GM13976 (cell line): Measurements from ENCODE around the gene HLA-C.
"Not testable (repeated sequence)": the region's sequence is repeated elsewhere in the genome, so short reads cannot be mapped to it uniquely, and the experiment has no call there.

Experiments
- DNase-seq: peaks from one replicate; pipeline ENCODE4 v3.0.0; 2012; ENCODE audit warnings: low spot score
- in situ Hi-C: fragments of 300-500 bp; cut with MboI; formaldehyde crosslinking; loops from one replicate; pipeline ENCODE4 v1.12.0; 2022; ENCODE audit warnings: low sequenced_read_pairs, mixed read lengths, inconsistent platforms; ENCODE audit not compliant: unreplicated experiment
- TF ChIP-seq, protein P1 (sequence below): IDR thresholded peaks from 2 replicates; pipeline ENCODE4 v1.5.1; 2012; ENCODE audit warnings: borderline replicate concordance, mild to moderate bottlenecking; ENCODE audit not compliant: insufficient read depth; ENCODE audit errors: extremely low read depth, missing control alignments, control extremely low read depth

The HLA-C gene

DNA sequence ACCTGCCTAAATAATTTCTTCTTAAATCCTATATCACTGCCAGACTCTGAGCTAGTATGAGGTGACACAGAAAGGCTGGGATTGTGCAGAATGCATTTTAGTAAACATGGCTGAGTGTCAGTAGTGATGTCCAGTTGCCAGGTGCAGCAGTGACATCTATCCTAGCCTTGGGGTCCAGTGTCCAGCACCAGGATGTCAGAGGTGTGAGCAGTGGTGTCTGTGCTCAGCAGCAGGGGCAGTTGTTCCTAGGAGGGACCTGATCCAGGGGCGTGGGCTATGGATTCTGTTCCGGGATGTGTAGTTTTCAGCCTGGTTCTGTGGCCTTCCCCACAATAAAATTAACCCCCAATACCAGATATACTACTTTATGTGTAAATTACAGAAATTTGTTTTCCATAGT is 6.0 kb downstream of the HLA-C start:
- TF ChIP-seq, protein P1, sequence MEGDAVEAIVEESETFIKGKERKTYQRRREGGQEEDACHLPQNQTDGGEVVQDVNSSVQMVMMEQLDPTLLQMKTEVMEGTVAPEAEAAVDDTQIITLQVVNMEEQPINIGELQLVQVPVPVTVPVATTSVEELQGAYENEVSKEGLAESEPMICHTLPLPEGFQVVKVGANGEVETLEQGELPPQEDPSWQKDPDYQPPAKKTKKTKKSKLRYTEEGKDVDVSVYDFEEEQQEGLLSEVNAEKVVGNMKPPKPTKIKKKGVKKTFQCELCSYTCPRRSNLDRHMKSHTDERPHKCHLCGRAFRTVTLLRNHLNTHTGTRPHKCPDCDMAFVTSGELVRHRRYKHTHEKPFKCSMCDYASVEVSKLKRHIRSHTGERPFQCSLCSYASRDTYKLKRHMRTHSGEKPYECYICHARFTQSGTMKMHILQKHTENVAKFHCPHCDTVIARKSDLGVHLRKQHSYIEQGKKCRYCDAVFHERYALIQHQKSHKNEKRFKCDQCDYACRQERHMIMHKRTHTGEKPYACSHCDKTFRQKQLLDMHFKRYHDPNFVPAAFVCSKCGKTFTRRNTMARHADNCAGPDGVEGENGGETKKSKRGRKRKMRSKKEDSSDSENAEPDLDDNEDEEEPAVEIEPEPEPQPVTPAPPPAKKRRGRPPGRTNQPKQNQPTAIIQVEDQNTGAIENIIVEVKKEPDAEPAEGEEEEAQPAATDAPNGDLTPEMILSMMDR, result no peak
- no peak for DNase-seq
- in situ Hi-C loops, result loop anchor here (5.0 kb wide), 1 partner anchor 86 kb away; no protein-coding TSS in a partner anchor

DNA sequence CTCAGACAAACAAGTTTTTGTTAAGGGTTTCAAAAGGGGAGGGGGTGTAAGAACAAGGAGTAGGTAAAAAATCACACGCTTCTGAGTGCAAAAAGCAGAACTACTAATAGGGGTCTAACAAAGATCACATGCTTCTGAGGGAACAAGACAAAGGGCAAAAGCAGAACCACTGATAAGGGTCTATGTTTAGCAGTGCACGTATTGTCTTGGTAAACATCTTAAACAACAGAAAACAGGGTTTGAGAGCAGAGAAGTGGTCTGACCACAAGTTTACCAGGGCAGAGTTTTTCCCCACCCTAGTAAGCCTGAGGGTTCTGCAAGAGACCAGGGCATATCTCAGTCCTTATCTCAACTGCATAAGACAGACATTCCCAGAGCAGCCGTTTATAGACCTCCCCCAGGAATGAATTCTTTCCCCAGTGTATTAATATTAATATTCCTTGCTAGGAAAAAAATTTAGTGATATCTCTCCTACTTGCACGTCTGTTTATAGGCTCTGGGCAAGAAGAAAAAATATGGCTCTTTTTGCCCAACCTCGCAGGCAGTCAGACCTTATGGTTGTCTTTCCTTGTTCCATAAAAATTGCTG is 8.5 kb downstream of the HLA-C start:
- DNase-seq, in situ Hi-C loops: not testable (repeated sequence)

DNA sequence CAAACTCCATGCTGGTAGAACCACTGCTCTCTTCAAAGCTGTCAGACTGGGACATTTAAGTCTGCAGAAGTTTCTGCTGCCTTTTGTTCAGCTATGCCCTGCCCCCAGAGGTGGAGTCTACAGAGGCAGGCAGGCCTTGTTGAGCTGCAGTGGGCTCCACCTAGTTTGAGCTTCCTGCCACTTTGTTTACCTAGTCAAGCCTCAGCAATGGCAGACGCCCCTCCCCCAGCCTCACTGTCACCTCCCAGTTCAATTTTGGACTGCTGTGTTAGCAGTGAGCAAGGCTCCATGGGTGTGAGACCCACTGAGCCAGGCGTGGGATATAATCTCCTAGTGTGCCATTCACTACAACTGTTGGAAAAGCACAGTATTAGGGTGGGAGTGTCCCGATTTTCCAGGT is 11.9 kb downstream of the HLA-C start:
- in situ Hi-C loops, DNase-seq: not testable (repeated sequence)

DNA sequence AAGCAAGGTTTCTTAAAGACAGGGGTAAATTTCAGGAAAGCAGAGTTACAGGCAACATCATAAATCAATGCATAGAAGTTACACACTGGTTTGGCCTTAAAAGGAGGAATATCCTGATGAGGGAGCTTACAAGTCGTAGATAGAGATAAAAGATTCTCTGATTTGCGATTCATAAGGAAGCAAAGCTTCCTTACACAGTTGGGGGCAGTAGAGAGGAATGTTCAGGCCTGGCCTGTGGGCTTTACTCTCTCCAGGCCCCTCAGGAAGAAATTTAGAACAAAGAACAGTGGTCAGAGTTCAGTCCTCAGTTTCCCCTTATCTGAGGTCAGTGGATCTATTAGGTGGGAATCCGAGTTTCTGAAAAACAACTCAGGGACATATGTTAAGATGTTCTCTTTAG is 19.3 kb downstream of the HLA-C start:
- in situ Hi-C loops, result no loop called here
- no peak for DNase-seq
- TF ChIP-seq, protein P1, result no peak

DNA sequence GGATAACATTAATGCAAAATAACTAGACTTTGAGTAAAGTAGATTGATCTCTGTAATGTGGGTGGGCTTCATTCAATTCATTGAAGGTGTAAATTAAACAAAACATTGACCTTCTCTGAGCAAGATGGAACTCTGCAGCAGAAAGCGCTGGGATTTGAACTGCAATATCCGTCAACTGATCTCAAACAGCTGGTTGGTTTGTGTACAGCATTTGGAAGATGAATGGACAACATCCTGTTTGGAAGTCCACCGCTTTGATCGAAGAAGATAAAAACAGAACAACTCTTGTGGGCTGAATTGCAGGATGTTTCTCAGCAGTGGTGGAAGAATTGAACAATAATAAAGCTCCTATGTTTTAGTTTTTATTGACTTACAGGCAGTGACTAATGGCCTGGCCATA is 20.6 kb downstream of the HLA-C start:
- DNase-seq, result no peak
- TF ChIP-seq, protein P1, result no peak
- in situ Hi-C loops, result no loop called here

DNA sequence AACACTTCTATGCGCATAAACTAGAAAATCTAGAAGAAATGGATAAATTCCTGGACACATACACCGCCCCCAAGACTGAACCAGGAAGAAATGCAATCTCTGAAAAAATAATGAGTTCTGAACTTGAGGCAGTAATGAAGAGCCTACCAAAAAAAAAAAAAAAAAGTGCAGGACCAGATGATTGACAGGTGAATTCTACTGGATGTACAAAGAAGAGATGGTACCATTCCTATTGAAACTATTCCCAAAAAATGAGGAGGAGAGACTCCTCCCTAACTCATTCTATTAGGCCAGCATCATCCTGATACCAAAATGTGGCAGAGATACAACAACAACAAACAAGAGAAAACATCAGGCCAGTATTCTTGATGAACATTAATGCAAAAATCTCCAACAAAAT is 22.7 kb downstream of the HLA-C start:
- in situ Hi-C loops, result no loop called here
- TF ChIP-seq, protein P1, result no peak
- DNase-seq, result no peak

DNA sequence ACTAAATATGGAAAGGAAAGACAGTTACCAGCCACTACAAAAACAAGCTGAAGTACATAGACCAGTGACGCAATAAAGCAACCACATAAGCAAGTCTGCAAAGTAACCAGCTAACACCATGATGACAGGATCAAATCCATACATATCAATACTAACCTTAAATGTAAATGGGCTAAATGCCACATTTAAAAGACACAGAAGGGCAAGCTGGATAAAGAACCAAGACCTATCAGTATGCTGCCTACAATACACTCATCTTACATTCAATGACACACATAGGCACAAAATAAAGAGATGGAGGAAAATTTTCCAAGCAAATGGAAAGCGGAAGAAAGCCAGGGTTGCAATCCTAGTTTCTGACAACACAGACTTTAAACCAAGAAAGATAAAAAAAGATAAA is 24.1 kb downstream of the HLA-C start:
- TF ChIP-seq, protein P1, result no peak
- no peak for DNase-seq
- in situ Hi-C loops, result no loop called here

DNA sequence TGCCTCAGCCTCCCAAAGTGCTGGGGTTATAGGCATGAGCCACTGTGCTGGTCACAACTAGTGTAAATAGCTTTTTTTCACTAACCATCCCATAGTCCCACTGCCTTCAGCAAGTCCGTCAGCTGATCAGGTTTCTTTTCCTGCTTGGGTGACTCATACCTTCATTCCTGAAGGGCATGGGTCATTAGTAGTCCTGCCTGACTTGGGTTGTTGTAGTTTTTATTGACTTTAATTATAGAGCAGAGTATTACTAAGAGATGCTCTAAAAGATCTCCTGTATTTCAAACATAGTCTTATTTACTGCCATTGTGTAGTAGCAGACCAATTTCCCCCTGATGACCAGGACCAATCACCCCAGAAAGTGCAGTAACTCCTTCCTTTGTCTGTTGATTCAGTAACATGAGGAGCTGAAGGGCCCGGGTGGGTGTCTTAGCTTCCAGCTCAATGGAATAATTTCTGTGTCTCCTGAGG is 25.8 kb downstream of the HLA-C start:
- TF ChIP-seq, protein P1, result no peak
- DNase-seq, result no peak
- in situ Hi-C loops, result no loop called here
